ENCODE data around the gene NUBPL. TPM values are rescaled to one million over a fixed set of nuclear protein-coding genes. Genes with fewer than 3 reads are reported as not detected.
A peak's percentile ranks its signal among the peaks of the same experiment; 100 is the strongest.

Gene NUBPL
- total and polyA plus RNA-seq, 2 experiments from 2014 or later = 22.9 to 30.8 TPM

DNA sequence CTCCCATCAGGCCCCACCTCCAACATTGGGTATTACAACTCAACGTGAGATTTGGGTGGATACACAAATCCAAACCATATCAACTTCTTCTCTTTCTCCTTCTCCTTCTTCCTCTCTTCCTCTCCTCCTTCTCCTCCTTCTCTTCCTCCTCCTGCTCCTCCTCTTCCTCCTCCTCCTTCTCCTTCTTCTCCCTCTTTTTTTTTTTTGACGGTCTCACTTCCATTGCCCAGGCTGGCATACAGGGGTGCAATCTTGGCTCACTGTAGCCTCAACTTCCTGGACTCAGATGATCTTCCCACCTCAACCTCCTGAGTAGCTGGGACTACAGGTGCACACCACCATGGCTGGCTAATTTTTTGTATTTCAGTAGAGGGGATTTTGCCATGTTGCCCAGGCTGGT, 11.4 kb upstream of the NUBPL start:
- DNase-seq (ENCODE audit: low read depth in 1 of 2, low spot score in 1 of 2) = no peak
- no peak overlapping the region for H3K27ac ChIP-seq
- H3K4me1 ChIP-seq (ENCODE audit: low read depth) = no peaks in the 10 kb centered on the region
- TF ChIP-seq, protein P1, sequence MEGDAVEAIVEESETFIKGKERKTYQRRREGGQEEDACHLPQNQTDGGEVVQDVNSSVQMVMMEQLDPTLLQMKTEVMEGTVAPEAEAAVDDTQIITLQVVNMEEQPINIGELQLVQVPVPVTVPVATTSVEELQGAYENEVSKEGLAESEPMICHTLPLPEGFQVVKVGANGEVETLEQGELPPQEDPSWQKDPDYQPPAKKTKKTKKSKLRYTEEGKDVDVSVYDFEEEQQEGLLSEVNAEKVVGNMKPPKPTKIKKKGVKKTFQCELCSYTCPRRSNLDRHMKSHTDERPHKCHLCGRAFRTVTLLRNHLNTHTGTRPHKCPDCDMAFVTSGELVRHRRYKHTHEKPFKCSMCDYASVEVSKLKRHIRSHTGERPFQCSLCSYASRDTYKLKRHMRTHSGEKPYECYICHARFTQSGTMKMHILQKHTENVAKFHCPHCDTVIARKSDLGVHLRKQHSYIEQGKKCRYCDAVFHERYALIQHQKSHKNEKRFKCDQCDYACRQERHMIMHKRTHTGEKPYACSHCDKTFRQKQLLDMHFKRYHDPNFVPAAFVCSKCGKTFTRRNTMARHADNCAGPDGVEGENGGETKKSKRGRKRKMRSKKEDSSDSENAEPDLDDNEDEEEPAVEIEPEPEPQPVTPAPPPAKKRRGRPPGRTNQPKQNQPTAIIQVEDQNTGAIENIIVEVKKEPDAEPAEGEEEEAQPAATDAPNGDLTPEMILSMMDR (IDR thresholded peaks at IDR 0.05; ENCODE audit: low read depth, low read length) = no peak
- H3K9me3 ChIP-seq (ENCODE audit: low read depth) = no peaks in the 10 kb centered on the region
- H3K36me3 ChIP-seq = no peaks in the 10 kb centered on the region
- H3K4me3 ChIP-seq = no peak overlapping the region
- peaks cover 12% of the 10 kb centered on the region for H3K27me3 ChIP-seq

DNA sequence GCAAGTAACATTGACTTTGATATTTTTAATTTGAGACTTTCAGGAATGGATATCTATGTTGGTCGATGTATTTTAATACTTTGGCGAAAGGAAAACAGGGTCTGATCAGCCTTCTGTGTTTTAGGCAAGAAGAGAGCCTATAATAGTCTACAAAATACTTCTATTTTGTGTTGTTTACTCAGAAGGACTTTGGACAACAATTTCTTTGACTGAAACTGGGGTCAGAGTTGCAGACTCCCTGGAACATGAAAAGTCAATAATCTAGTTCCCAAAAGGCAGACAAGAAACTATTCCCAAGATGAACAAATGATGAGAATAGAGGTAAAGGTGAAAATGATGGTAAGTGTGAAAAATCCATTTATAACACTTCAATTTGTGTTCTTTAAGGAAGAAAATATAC, 10.6 kb upstream of the NUBPL start:
- TF ChIP-seq, protein P1 (IDR thresholded peaks at IDR 0.05; ENCODE audit: low read depth, low read length) = no peak
- no peak for DNase-seq (ENCODE audit: low read depth in 1 of 2, low spot score in 1 of 2)
- Histone ChIP-seq H3K36me3 (no peaks in the 10 kb centered on the region), H3K9me3 (ENCODE audit: low read depth) (no peaks in the 10 kb centered on the region), H3K4me1 (ENCODE audit: low read depth) (no peaks in the 10 kb centered on the region), H3K4me3 (no peak overlapping the region), H3K27me3 (peaks cover 13% of the 10 kb centered on the region), H3K27ac (no peak overlapping the region)

- TF ChIP-seq, protein P1 (IDR thresholded peaks at IDR 0.05; ENCODE audit: low read depth, low read length) = no peak
- H3K4me1 ChIP-seq (ENCODE audit: low read depth) = no peaks in the 10 kb centered on the region
- H3K27me3 ChIP-seq = peaks cover 11% of the 10 kb centered on the region
- no peak overlapping the region for H3K4me3 ChIP-seq
- DNase-seq (ENCODE audit: low read depth in 1 of 2, low spot score in 1 of 2) = no peak
- H3K9me3 ChIP-seq (ENCODE audit: low read depth) = no peaks in the 10 kb centered on the region
- H3K27ac ChIP-seq = no peak overlapping the region
- H3K36me3 ChIP-seq = no peaks in the 10 kb centered on the region
These were observed 5.0 kb upstream of the NUBPL start for GRCh38 chr14:31556191-31556590.

- no peak for DNase-seq (ENCODE audit: low read depth in 1 of 2, low spot score in 1 of 2)
- TF ChIP-seq, protein P1 (IDR thresholded peaks at IDR 0.05; ENCODE audit: low read depth, low read length) = no peak
- Histone ChIP-seq H3K36me3 (no peaks in the 10 kb centered on the region), H3K9me3 (ENCODE audit: low read depth) (no peaks in the 10 kb centered on the region), H3K27ac (no peak overlapping the region), H3K27me3 (no peaks in the 10 kb centered on the region), H3K4me3 (no peak overlapping the region), H3K4me1 (ENCODE audit: low read depth) (peaks cover 7% of the 10 kb centered on the region)
These were observed 1.3 kb upstream of the NUBPL start for GRCh38 chr14:31559939-31560338.

DNA sequence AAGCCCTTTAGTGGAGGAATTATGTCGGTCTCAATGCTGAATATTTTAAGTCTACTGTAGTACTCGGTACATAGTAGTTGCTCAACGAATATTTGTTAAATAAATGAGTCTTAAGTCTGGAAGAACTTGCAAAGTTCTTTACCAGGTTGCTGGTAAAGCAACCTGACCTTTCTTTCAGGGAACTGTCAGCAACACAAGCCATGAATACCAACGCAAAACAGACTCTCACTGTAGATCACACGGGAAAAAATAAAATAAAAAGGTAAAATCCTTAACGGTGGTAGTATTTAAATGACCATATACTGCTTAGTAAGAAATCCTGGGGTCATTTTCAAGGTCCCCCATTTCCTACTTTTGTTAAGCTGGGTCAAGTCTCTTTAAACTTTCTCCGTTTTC, 447 bp upstream of the NUBPL start:
- TF ChIP-seq, protein P1 (IDR thresholded peaks at IDR 0.05; ENCODE audit: low read depth, low read length) = no peak
- peak; percentile 12 to 16 for DNase-seq (ENCODE audit: low read depth in 1 of 2, low spot score in 1 of 2)
- H3K4me3 ChIP-seq = peak overlapping the region; percentile 93
- no peaks in the 10 kb centered on the region for H3K9me3 ChIP-seq (ENCODE audit: low read depth)
- H3K36me3 ChIP-seq = peaks cover 1% of the 10 kb centered on the region
- H3K4me1 ChIP-seq (ENCODE audit: low read depth) = peaks cover 7% of the 10 kb centered on the region
- H3K27me3 ChIP-seq = no peaks in the 10 kb centered on the region
- H3K27ac ChIP-seq = peak overlapping the region; percentile 93

DNA sequence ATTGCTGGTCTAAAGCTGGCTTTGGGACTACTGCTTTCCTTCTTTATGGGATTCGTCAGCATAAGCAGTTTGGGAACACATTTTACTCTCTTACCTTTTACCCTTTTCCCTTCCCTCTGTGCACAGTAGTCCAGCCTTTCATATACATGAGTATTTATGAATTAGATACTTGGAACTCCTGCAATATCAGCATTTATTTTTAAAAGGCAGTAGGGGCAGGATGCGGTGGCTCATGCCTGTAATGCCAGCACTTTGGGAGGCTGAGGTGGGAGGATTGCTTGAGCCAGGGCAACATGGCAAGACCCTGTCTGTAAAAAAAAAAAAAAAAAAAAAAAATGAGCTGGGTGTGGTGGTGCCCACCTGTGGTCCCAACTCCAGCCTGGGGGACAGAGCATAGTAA, 3.0 kb downstream of the NUBPL start:
- Histone ChIP-seq H3K36me3 (peaks cover 5% of the 10 kb centered on the region), H3K4me3 (no peak overlapping the region), H3K4me1 (ENCODE audit: low read depth) (peaks cover 7% of the 10 kb centered on the region), H3K27ac (no peak overlapping the region), H3K9me3 (ENCODE audit: low read depth) (no peaks in the 10 kb centered on the region), H3K27me3 (no peaks in the 10 kb centered on the region)
- DNase-seq (ENCODE audit: low read depth in 1 of 2, low spot score in 1 of 2) = no peak
- TF ChIP-seq, protein P1 (IDR thresholded peaks at IDR 0.05; ENCODE audit: low read depth, low read length) = no peak
